Psoas muscle (tissue), 8 donors: ENCODE data around the gene FNIP1. TPM values are rescaled to one million over a fixed set of nuclear protein-coding genes. Genes with fewer than 3 reads are reported as not detected.

Experiments used
- ATAC-seq, 4 donors: fragments of 200-7000 bp; cut with Tn5 transposase; one replicate each; pipeline ENCODE4 v1.9.1; 2020; ENCODE audit warnings: moderate library complexity in 3 of 4, mild to moderate bottlenecking in 2 of 4
- DNase-seq, 2 donors: peaks; one replicate each; pipeline ENCODE4 v3.0.0-alpha.2; 2020
- H3K27ac ChIP-seq: fragments of 200-600 bp; one replicate; pipeline ENCODE4 v1.8.0; 2022
- H3K27me3 ChIP-seq, 3 donors: fragments of 200-600 bp in 1 of 3; one replicate each; pipeline versions ENCODE4 v1.6.1 to v1.8.0; 2013 to 2022; ENCODE audit warnings: low read length in 2 of 3, mild to moderate bottlenecking in 2 of 3, moderate library complexity in 1 of 3; ENCODE audit not compliant: insufficient read depth in 3 of 3
- H3K36me3 ChIP-seq, 2 donors: fragments of 200-600 bp in 1 of 2; one replicate each; pipeline versions ENCODE4 v1.6.1 to v1.8.0; 2013 to 2022; ENCODE audit warnings: low read depth in 1 of 2, mild to moderate bottlenecking in 1 of 2, moderate library complexity in 1 of 2; ENCODE audit not compliant: insufficient read depth in 1 of 2
- H3K4me1 ChIP-seq: fragments of 200-600 bp; one replicate; pipeline ENCODE4 v1.8.0; 2022
- H3K4me3 ChIP-seq: fragments of 200-600 bp; one replicate; pipeline ENCODE4 v1.8.0; 2022; ENCODE audit warnings: mild to moderate bottlenecking
- H3K9me3 ChIP-seq: fragments of 200-600 bp; one replicate; pipeline ENCODE4 v1.8.0; 2022
- WGBS, 3 donors: extraction: QIAGEN DNeasy Blood & Tissue Kit; methylation state at CpG; one replicate each; pipeline versions ENCODE4 v1.1.6 to v1.1.7; 2013; 5-methylcytosine and 5-hydroxymethylcytosine counted together
- intact Hi-C, 2 donors: fragments of 100-400 bp; cut with DNase I; formaldehyde crosslinking; loops; one replicate each; pipeline versions ENCODE4 v1.11.0 to v1.14.2; 2022
- polyA plus RNA-seq, 3 donors: library from polyadenylated mRNA; stranded (reverse); fragments of 200-250 nt; gene quantifications; one replicate each; pipeline ENCODE4 v1.2.3, GENCODE V29; 2013
- total RNA-seq, 4 donors: library from RNA; stranded (reverse); fragmentation: NEBNext Ultra II Directional in 2 of 4; extraction: Animal tissue kit (Norgen Biotek cat#: 25700) in 2 of 4; gene quantifications; one replicate each; pipeline versions ENCODE4 v1.2.1 to v1.2.4, GENCODE V29; 2021 to 2023
- TF ChIP-seq, protein P1 (sequence below): fragments of 200-600 bp; IDR thresholded peaks from one replicate; pipeline ENCODE4 v1.8.0; 2022; ENCODE audit warnings: antibody characterized with exemption
- donor health status: healthy with polysubstance abuse.
- donor health status: DM: no; HTN: no; CAD: no; lungs with moderate emphysema.
- donor health status: Bipolar disorder and iron deficiency.
- donor health status: healthy.
- donor health status: DM: yes; HTN: yes; CAD: no.
- donor health status: DM: no; HTN: no; CAD: no.
- donor health status: DM: no; HTN: no; CAD: no.
- donor health status: DM: yes; HTN: yes; CAD: no.

FNIP1 gene
- total and polyA plus RNA-seq, 7 donors = 6.4 to 45.2 (median 25.0) TPM

DNA sequence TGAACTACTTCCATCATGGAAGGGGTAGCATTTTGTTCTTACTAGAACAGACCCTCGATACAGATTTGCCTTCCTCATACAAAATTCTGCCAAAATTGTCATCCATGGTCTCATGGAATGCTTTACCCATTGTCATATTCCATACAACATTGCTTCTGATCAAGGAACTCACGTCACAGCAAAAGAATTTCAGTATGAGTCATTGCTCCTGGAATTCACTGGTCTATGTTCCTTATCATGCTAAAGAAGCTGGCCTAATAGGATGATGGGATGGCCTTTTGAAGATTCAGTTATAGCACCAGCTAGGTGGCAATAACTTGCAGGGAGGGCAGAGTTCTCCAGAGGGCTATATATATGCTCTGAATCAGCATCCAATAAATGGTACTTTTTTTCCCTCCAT lies 18.2 kb upstream of the FNIP1 start:
- Histone ChIP-seq H3K4me3 (no peak overlapping the region), H3K27me3 (no peaks in the 10 kb centered on the region), H3K9me3 (no peaks in the 10 kb centered on the region), H3K27ac (no peak overlapping the region), H3K36me3 (no peaks in the 10 kb centered on the region), H3K4me1 (peaks cover 16% of the 10 kb centered on the region)
- WGBS, 3 donors = 42 to 58% (median 52%) methylated on average over 2 of the region's 2 CpGs
- intact Hi-C loops = loop anchor here in 1 of 2 donors (5.0 kb wide), 1 partner anchor 192 kb away; no protein-coding TSS in a partner anchor
- no peak for DNase-seq
- TF ChIP-seq, protein P1, sequence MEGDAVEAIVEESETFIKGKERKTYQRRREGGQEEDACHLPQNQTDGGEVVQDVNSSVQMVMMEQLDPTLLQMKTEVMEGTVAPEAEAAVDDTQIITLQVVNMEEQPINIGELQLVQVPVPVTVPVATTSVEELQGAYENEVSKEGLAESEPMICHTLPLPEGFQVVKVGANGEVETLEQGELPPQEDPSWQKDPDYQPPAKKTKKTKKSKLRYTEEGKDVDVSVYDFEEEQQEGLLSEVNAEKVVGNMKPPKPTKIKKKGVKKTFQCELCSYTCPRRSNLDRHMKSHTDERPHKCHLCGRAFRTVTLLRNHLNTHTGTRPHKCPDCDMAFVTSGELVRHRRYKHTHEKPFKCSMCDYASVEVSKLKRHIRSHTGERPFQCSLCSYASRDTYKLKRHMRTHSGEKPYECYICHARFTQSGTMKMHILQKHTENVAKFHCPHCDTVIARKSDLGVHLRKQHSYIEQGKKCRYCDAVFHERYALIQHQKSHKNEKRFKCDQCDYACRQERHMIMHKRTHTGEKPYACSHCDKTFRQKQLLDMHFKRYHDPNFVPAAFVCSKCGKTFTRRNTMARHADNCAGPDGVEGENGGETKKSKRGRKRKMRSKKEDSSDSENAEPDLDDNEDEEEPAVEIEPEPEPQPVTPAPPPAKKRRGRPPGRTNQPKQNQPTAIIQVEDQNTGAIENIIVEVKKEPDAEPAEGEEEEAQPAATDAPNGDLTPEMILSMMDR = no peak
- ATAC-seq = no peak

DNA sequence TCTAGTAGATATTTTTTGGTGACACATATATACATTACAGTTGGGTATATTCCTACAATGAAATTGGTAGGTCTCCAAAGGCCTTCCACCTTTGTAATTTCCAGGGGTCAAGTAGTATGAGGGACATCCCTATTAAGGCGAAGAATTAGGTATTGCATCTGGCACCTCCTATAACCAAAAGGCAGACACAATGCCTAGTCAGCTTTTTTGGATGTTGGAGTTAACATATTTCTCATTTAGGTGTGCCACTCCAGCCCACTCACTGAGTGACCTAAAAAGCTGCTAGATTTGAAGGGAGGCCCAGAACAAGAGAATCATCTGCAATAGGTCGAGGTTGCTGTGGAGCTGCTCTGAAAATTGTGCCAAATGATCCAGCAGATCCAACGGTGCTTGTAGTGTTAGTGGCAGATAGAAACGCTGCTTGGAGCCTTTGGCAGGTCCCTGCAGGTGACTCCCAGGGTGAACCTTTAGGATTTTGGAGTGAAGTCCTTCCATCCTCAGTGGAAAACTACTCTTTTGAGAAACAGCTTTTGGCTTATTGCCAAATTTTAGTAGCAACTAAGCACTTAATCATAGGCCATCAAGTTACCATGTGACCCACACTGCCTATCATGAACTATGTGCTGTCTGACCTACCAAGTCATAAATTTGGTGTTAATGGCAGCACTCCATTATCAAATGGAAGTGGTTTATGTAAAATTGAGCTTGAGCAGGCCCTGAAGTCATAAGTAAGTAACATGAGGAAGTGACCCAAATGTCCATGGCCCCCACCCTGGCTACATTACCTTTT lies 15.7 kb upstream of the FNIP1 start:
- no peaks in the 10 kb centered on the region for H3K27me3 ChIP-seq
- ATAC-seq = peak in 1 of 4 donors; percentile 35
- WGBS, 3 donors = 61 to 68% (median 62%) methylated on average over 4 of the region's 4 CpGs
- no peaks in the 10 kb centered on the region for H3K9me3 ChIP-seq
- TF ChIP-seq, protein P1 = no peak
- DNase-seq = no peak
- H3K27ac ChIP-seq = no peak overlapping the region
- H3K4me1 ChIP-seq = peaks cover 16% of the 10 kb centered on the region
- no peaks in the 10 kb centered on the region for H3K36me3 ChIP-seq
- intact Hi-C loops = loop anchor here in 1 of 2 donors (5.0 kb wide), 1 partner anchor 195 kb away; no protein-coding TSS in a partner anchor
- H3K4me3 ChIP-seq = no peak overlapping the region

DNA sequence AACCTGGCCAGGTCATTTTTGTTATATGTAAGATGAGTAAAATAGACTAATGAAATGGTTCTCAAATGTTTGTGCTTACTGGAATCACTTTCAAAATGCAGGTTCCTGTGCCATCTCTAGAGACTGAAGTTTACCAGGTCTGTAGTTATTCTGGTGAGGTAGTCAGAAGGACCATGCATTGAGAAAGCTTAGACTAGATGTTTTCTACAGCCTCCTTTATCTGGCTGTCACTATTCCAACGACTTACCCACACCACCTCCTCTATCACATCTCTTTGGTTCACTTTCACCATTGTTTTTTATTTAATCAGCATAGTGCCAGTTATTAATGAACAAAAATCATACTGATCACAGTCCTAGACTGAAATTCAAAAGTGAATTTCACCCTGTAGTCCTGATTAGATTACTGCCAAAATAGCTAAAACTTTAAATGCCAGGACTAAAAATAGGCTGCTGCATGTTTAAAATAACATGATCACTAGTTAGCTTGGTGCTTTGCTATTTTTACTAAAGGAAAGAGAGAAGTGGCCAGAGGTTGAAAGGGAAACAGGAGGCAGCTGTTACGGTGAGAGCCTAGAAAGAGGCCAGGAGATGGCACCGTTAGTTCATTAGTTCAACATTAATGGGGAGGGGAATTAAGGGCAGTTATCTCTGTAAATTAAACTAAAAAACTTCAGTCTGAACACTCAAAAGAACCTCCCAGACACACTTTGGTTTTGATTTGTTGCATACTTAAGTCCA lies 13.9 kb upstream of the FNIP1 start:
- 2 to 6% (median 5%) methylated on average over 3 of the region's 3 CpGs for WGBS, 3 donors
- H3K9me3 ChIP-seq = no peaks in the 10 kb centered on the region
- peaks cover 31% of the 10 kb centered on the region for H3K4me1 ChIP-seq
- peak overlapping the region; percentile 12 for H3K4me3 ChIP-seq
- intact Hi-C loops = loop anchor here (1.0 to 5.0 kb wide), 2 partner anchors 197 to 198 kb away; no protein-coding TSS in a partner anchor
- ATAC-seq (peak; percentile 79 to 94 (median 84)), DNase-seq (no peak)
- H3K27ac ChIP-seq = peak overlapping the region; percentile 53
- TF ChIP-seq, protein P1 = peak; percentile 43
- H3K27me3 ChIP-seq = no peaks in the 10 kb centered on the region
- no peaks in the 10 kb centered on the region for H3K36me3 ChIP-seq

DNA sequence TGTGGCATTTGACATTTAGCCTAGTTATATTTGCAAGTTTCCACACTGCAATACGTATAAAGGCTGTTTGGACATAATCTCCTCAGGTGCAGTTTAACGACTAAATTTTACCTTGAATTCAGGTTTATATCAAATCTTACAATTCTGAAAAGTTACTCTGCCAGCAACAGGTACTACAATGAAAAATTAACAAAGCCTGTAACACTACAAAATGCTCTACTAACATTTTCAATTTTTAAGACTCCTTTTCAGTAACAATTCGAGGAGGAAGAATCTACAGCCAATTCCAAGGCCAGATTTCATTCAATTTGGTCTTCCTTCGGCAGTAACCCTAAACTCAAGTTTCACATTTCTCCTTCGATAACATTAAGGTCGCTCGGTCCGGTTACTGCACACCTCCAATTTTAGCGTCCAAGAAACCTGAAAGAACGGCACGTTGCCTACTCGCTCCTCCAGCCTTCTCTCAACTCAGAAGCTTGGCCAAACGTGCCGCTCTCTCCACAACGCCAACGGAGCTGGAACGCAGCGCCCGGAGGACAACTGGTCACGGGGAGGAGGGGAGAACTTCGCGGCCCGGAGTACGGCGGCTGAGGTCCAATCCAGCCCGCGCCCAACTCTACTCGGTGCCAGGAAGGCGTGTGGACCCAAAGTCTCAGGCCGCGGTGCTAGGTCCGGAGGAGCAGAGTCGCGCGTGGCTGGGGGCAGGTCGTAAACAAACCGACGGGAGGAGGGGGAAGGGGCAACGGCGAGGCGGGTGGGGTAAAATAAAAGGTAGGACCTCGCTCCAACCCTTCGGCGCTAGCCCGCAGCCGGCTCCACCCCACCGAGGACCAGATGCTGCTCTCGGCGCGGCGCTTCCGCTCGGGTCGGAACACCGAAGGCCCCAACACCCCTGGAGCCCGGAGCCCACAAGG lies 681 bp downstream of the FNIP1 start:
- 0 to 1% (median 1%) methylated on average over 51 to 56 of the region's 56 CpGs for WGBS, 3 donors
- Histone ChIP-seq H3K36me3 (peaks cover 0 to 6% of the 10 kb centered on the region in 2 donors), H3K9me3 (no peaks in the 10 kb centered on the region), H3K4me1 (peaks cover 54% of the 10 kb centered on the region), H3K27ac (peak overlapping the region; percentile 100), H3K4me3 (peak overlapping the region; percentile 93), H3K27me3 (no peaks in the 10 kb centered on the region)
- TF ChIP-seq, protein P1 = no peak
- ATAC-seq (peak; percentile 76 to 86 (median 80)), DNase-seq (peak; percentile 84 to 95)
- intact Hi-C loops = loop anchor here (5.0 to 10.0 kb wide), 3 partner anchors 39 to 164 kb away; no protein-coding TSS in a partner anchor
